NCI-H1694 treated with DMSO at 0.1 percent for 48 hours (cell line): ENCODE measurements around the gene TCAP.
A peak's percentile ranks its signal among the peaks of the same experiment; 100 is the strongest.

ENCODE experiments used
- DNase-seq: peaks from one replicate; lab custom pipeline; 2025; lab: John Stamatoyannopoulos, UW

The TCAP gene, protein sequence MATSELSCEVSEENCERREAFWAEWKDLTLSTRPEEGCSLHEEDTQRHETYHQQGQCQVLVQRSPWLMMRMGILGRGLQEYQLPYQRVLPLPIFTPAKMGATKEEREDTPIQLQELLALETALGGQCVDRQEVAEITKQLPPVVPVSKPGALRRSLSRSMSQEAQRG

DNA sequence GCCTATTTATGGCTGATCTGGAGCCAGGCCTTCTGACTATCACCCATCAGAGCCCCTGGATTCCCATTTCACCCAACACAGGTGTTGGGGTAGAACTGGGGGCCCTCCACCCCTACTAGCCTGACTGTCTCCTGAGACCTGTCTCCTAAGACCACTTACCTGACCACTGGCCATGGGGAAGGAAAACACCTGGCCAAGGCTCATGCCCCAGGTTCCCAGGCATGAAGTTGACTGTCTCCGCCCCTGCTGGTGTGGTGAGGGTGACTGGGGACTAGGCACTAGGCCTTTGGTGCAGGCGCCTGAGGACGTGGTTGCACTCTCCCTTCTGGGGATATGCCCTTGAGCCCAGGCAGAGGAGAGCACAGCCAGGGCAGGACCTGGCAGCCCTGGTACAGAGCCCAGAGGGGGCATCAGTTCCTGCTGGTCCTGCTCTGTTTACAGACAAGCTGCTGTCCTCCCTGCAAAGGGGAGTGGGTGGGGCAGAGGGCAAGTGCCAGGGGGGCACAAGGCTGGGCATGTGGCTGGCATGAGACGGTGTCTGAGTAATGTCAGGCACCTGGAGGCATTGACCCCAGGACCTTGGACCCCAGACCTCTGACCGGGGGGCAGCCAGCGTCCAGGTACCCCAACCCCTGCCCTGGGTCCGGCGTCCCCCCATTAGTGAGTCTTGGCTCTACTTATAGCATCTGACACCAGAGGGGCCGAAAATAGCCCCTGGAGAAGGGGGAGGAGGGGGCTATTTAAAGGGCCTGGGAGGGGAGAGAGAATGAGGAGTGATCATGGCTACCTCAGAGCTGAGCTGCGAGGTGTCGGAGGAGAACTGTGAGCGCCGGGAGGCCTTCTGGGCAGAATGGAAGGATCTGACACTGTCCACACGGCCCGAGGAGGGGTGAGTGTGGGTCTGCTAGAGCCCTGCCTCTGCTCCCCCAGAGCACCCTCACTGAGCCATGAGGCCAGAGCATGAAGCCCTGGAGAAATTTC lies at the start of gene TCAP:
Gene TCAP, plus strand, starts transcription at position 769 of the 981 bp plus-strand sequence. Its CDS starts 11 bp downstream, at position 780.
- no peak for DNase-seq

DNA sequence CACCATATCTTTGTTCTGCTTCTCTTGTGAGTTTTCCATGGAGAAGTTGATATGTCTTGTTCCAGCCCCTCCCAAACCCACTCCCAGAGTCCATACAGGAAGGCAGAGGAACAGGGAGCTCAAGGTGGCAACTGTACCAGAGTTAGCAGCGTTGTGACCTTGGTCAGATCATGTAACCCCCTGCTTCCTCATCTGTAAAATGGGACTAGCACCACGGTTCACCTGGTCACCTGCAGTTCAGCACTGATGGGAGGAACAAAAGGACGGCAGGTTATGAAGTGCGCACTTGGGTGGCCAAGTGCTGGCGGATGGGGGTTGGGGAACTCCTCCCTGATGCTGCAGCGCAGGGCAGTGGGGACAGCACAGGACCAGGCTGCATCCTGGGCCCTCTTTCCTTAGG lies 49.7 kb upstream of the TCAP start:
- DNase-seq = no peak

DNA sequence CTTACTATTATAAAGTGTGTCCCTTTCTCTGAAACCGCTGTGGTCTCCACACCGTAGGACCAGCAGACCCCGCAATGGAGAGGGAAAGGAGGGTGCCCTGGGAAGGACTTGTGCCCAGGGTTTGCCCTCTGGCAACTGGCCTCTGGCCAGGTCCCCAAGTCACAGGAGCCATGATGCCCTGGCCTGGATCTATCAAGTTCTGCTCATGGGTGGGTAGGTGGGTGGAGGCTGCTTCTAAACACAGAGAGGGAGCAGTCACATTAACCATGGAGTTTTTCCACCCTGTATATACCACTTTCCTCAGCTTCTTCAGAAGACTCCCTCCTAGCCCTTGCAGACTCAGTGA lies 48.1 kb upstream of the TCAP start:
- no peak for DNase-seq

DNA sequence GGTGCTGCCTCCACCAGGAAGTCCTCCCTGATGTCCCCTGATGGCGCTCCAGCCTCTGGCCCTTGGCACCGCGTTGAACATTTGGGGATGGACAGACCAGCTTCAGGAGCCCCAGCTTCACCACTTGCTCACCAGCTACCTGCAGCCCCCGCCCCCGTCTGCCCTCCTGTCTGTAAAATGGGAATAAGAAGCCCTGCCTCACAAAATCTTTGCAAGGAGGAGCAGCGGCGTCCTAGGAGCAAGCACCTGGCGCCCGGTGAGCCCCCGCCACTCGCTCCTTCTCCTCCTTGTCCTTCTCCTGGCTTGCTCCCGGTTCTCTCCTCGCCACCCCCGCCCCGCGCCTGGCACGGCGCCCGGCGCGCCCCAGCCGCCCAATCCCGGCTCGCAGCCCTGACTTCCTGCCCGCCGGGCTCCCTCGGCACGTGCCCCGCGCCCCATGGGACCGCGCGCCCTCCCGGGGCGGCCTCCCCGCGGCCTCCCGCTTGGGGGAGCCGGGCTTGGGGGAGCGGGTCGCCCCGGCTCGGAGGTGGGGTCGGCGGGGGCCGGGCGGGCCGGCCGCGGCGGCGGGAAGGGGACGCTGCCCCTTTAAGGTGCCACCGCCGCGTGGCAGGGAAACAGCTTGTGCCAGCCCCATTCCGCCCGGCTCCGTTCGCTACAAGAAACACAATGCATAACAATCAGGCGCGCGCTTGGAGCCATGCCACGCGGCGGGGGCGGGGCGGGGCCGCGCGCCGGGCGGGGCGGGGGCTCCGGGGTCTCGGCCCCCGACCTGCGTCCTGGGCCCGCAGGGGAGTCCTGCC lies 47.5 kb upstream of the TCAP start:
- peak; percentile 72 for DNase-seq

DNA sequence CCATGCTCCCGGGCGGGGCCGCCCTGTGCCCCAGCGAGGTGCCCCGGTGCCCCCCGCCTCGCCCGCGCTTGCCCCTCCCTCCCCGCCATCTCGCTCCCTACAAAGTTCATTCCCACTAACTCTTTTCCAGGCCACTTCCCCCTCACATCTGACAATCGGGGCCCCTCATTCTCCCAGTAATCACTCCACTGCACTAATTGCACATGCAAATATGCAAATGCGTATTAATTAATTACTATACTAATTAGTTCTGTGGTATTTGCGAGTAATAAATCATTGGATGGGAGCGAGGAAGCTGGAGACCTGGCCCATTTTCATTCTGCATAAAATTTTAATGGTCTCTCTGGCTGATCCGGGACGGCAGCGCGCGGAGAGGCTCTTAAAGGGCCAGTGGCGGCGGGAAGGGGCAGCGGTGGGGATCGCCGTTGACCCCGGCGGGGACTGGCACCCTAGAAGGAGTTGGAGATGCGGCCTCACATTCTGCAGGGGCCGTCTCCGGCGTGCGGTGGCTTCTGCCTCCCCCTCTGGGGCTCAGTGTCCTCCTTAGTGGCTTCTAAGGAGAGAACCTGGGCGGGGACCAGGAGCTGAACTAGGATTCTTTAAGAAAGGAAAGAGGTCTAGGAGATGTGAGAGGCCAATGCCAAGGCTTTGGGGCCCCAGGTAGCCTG lies 46.8 kb upstream of the TCAP start:
- peak; percentile 39 for DNase-seq

DNA sequence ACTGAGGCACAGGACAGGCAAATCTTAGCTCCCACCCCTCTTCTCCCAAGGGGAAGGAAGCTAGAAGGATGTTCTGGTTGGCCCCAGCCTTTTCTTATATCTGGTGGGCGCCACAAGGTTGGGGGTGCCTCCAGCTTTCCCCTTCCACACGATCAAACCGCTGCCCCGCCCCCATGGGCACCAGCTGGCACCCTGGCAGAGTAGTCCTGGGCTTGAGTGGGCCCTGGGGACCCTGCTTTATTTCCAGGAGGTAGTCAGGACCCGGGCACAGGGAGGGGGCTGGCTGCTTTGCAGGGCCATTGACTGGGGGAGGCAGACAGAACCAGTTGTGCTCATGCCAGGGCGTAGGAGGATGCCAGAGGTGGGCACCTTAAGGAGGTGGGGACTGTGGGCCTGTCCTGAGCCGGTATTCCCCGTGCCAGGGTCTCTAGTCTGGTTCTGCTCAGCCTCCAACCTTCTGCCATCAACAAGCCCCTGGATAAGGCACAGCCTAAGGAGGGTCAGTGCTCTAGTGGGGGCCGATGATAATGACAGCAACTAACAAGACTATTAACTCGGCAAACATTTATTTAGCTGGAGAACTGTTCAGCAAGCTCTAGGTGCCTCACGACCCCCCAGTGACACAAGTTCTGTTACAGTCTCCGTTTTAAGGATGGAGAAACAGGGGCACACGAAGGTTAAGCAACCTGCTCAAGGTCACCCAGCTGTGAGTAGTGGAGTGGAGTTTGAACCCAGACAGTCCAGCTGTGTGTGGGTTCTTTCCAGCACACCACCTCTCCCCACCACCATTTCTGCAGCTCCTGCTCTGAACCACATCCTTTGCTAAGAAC lies 46.0 kb upstream of the TCAP start:
- DNase-seq = peak; percentile 42

DNA sequence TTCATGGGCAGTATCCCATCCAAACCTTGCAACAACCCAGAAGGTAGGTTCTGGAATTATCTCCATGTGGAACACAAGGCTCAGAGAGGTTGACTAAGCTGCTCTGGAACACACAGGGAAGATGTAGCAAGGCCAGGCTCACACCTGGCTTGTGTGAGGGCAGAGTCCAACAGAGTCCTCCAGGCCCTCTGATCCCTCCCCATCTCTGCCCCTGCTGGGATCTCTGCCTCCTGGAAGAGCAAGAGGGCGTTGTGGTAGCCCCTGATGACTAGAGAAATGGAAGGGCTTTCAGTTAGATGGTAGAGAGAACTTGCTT lies 45.4 kb upstream of the TCAP start:
- DNase-seq = no peak

DNA sequence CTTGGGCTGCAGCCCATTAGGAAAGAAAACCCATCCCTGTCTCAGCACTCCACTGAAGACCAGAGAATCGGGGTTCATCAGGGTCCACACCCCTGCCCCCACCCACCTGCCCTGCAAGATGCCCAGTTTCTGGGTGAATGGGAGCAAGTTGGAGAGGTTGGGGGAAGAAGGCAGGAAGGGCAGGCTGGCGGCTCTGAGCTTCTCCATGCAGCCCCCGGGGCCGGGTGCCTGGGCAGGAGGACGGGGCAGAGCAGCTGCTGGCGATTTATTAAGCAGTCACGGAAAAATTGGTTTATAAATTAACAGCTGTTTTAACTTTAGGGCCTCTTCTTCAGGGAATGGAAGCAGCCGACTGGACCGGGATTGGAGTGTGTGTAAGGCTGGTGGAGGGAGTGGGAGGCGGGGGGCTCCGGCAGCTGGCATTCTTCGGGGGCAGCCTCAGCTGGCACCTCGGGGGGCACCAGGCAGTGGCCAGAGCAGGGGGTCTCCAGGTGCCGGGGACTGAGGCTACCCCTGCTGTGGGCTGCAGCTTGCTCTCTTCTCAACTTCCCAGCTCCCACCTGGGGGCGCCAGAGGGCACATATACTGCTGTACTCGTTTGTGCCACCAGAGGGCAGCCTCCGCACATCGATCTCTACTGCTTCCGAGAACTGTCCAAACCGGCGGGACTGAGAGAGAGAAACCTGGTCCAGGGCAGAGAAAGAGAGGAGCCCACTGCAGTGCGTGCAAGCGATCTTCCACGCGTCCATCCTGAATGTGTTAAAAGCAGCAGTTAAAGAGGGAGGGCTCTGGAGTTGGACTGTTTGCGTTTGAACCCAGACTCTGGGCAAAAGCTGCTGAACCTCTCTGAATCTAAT lies 43.4 kb upstream of the TCAP start:
- DNase-seq = peak; percentile 90

DNA sequence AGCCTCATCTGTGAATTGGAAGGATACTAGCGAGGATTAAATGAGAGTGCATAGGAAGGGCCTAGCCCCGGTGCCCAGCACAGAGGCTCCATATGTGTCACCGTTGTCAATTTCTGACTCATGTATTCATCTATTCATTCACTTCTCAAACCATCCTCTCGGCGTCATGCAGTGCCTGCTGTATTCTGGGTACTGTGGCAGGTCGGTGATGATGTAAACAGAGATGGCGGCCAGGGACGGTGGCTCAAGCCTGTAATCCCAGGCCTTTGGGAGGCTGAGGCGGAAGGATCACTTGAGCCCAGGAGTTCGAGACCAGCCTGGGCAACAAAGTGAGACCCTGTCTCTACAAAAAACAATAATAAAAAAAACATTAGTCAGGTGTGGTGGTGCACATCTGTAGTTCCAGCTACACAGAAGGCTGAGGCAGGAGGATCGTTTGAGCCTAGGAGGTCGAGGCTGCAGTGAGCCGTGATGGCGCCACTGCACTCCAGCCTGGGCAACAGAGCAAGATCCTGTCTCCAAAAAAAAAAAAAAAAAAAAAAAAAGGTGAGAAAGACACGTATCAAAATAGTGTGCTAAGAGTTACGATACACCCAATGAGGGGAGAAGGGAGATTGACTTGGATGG lies 42.7 kb upstream of the TCAP start:
- no peak for DNase-seq

DNA sequence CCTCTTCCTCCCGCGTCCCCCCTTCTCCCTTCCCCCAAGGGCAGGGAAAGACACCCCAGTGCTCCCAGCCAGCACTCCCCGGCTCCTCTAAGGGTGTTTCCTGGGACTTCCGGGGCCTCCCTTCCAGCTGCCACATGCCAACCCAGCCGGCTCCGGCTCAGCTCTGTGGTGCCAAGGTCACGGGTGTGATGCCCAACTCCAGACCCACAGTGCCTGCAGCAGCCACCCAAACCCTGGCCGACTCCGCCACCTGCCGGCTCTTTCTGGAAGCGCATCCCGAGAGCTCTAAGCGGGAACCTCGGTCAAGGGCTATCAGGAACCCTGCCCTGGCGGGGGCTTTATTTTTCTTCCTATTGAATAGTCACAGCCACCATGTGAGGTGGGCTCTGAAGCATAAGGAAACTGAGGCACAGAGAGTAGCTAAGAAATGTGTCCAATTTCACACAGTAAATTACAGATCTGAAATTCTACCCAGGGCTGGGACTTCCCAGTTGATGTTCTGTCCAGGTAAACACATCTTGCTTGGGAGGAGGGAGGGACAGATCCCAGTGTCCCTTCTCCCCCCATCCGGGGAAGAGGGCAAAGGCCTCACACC lies 41.7 kb upstream of the TCAP start:
- peak; percentile 48 for DNase-seq

DNA sequence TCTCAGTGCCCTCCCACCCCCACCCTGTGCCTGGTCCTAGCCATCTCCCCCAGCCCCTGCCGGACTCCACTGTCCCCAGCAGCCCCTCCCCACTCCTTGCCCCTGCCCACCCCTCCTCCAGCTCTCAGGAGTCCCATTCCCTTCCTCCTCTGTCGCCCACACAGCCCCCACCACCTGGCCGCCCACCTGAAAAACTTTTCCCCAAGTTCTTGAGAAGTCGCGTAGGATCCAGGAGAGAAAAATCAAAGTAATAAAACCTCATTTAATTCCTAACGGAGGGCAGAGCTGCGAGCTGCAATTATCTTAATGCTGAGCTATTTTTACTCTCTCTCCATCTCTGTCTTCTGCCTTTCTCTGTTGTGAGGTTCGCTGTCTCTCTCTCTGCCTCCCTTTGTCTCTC lies 40.8 kb upstream of the TCAP start:
- DNase-seq = no peak

DNA sequence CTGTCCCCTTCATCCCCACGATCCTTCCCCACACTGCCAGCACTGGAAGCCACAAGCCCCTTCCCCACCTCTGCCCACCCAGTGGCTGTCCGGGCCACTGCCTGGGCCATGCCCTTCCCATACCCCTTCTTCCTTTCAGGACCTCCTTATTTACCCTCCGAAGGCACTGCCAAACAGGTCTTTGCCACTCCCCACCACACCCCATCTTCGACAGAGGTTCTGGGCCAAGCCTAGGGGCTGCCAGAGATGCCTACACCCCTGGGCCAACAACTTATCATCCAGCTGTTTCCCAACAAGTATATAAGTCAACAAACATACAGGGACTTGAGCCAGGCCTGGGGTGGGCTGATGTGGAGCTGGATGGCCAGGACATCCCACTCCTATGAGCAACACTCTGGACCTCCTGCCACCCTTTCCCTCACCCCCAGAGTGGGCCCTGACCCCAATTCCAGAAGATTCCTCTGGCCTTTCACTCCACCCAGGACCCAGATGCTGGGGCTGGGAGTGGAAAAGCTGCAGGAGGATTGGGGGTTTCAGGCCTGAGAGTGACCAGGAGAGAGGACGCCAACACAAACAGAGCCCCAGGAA lies 39.9 kb upstream of the TCAP start:
- no peak for DNase-seq

DNA sequence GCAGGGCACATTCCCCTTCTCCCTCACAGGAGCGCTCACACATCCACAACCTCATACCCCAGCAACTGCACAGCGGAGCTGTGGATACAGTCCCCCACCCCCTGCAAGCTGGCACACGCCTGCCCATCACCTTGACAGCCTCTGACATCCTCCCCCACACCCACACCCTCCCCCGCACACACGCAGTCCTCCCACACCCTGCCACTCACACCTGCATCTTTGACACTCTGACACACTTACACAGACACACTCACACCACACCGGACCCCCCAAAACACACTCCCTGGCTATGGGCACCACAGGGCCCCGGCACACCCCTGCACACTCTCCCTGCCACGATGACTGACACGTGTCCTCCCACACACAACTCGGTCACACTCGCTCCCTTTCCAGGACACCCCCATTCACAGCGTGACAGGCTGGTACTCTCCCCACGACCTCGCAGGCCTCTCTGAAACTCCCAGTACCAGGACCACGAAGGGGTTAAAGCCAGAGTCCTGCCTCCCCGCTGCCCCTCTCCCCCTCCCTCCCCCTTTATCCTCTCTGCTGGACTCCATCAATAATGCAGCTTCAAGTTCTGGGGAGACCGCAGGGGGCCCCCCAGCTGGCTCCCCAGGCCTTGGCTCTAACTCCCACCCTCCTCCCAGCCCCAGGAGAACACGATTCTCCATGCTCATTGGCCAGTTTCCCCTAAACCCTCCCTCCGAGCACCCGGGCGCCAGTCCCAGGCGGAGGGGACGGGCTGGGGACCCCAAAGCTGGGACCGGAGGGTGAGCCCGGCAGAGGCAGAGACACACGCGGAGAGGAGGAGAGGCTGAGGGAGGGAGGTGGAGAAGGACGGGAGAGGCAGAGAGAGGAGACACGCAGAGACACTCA lies 38.7 kb upstream of the TCAP start, which contains the start of gene PPP1R1B:
Gene PPP1R1B, plus strand, starts transcription at position 782 of the 876 bp plus-strand sequence. CDS start 441 bp downstream, outside the sequence.
- no peak for DNase-seq

DNA sequence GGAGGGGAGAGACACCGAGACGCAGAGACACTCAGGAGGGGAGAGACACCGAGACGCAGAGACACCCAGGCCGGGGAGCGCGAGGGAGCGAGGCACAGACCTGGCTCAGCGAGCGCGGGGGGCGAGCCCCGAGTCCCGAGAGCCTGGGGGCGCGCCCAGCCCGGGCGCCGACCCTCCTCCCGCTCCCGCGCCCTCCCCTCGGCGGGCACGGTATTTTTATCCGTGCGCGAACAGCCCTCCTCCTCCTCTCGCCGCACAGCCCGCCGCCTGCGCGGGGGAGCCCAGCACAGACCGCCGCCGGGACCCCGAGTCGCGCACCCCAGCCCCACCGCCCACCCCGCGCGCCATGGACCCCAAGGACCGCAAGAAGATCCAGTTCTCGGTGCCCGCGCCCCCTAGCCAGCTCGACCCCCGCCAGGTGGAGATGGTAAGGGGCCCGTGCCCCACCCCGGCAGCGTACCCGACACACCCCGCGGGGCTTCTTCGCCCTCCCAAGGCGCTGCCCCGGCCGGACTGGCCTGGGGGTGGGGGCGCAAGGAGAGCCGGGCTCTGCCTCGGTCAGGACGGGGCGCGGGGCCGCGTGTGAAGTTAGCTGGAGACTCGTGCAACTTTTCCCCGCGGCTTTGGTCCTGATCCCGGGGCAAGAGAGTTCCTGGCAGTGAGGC lies 38.0 kb upstream of the TCAP start:
- DNase-seq = no peak

DNA sequence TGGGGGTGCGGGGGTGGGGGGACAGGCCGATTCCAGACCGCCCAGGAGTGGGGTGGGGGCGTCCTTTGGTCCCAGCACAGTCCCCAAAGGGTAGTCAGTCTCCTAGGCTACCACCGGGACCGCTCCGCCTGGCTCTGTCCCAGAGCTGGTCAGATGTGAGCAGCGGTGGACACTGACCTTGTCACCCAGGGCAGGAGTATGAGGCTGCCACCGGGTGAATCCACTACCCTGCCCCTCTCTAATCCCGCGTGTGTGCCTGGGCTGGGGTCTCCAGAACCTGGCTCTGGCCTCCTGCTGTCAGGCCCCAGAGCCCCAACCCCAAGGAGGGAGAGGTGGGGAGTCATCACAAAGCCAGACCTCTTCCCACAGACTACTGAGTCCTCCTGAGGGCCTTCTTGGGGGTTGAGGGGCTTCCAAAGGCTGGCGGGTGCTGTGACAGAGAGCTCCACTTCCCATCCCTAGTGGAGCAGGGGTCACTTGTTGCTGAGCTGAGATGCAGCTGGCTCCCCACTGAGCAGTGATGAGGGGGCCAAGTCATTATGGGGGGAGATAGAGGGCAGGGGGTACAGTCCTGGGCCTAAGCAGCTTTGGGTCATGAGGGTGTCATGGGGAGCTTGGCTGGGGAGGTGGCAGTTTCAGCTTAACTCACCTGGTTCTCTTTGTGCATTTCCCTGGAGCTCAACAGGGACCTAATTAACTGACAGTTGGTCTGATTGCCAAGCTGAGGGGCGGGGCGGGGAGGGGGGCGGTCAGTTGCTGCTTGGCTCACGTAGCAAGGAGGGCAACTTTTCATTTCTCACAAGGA lies 37.2 kb upstream of the TCAP start:
- DNase-seq = no peak

DNA sequence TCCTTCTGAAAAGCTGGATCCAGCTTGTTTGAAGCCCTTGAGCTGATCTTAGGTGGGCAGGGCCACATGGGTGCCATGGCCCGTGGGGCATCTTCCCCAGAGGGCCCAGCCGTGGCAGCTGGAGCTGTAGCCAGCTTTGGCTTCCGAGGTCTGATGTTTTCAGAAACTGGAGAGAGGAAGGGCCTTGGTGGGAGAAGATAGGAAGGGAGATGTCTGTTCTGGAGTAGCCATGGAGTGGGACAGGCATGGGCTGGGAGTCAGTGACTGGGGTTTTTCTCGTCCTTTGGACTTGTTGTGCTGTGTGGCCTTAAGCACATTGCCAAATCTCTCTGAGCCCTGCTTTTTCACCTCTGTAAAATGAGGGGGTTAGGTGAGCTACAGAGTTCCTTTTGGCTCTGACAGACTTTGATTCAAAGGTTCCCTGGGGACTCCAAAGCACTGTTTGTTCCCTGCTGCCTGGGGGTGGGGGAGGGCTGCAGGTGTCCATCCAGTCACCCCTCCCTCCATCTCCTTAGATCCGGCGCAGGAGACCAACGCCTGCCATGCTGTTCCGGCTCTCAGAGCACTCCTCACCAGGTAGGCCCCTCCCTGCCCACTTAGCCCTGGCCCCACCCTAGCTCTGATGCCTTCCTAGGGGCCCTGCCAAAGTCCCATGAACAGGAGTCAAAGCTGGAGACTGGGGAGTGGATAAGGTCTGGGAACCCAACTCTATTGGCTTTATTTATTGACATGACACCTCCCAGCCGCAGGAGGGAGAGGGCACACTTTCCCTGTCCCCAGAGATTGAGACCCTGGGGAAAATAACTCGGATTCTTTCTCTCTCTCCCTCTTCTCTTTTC lies 36.3 kb upstream of the TCAP start:
- DNase-seq = no peak
